ENCODE measurements around the gene COMMD2.
A peak's percentile ranks its signal among the peaks of the same experiment; 100 is the strongest.

Gene COMMD2

DNA sequence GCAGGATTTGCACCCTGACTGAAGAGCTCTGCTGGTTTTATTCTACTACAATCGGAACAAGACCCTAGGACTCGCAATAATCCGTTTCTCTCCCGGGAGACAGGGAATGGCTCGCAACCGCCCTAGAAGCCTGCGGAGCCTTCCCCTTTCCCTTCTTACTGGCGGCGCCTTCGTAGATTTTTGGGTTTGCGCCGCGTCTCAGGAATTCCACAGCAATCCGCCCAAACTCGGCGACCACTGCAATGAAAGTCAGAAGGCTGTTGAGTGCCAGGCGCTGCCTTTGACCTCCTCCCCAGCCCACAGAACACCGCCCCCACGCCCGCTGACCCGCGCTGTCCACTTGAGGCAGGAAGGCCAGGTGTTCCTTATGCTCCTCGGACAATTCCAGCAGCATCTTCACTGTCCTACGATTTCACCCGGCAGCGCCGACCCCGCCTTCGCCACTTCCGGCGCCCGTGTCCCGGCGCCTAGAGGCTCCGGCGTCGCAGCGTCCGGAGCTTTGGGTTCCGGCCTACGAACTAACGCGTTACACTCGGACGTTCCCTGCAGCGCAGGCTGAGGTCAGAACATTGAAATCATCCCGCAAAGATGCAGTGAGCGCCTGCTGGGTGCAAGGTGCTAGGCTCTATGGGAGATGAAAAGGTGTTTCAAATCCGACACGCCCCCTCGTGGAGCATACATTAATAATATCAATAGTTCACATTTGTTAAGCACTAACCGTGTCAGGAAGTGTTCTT is at the start of gene COMMD2:
Gene COMMD2 (minus strand): TSS at position 439 of the 737 bp plus-strand sequence. CDS start 45 bp downstream, at position 394.
- peak; percentile 95 to 98 for DNase-seq

GRCh38 chr3:149801639-149802038 is 49.4 kb upstream of the COMMD2 start:
- DNase-seq, result no peak

- no peak for DNase-seq
Observed at GRCh38 chr3:149801195-149801594, 48.9 kb upstream of the COMMD2 start.

- no peak for DNase-seq
Observed at GRCh38 chr3:149800693-149801092, 48.4 kb upstream of the COMMD2 start.

- DNase-seq, result no peak
Observed at GRCh38 chr3:149796026-149796425, 43.7 kb upstream of the COMMD2 start.

- peak; percentile 50 to 52 for DNase-seq
Observed at GRCh38 chr3:149792452-149793270, 40.4 kb upstream of the COMMD2 start, which contains the start of gene ANKUB1. ANKUB1 (minus strand) TSS chr3:149792554; CDS start chr3:149792366, 188 bp downstream.

DNA sequence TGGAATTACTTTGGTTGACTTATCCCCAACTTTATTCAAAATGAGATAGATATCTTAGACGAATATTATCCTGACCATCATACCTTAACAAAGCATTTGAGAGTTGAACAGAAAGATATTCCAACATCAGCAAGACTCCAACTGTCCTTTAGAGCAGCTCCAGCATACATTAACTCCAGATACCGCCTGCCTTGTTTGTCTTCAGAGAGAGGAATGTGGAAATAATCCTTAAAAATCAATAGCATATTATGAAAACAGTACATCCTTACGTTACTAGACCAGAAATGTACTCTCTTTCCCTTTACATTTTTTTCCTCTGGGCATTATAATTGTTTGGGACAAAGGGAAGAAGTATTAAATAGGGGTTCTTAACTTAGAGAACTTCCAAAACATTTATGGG is 38.4 kb upstream of the COMMD2 start:
- no peak for DNase-seq

- DNase-seq, result no peak
Observed at GRCh38 chr3:149790268-149790667, 38.0 kb upstream of the COMMD2 start.

DNA sequence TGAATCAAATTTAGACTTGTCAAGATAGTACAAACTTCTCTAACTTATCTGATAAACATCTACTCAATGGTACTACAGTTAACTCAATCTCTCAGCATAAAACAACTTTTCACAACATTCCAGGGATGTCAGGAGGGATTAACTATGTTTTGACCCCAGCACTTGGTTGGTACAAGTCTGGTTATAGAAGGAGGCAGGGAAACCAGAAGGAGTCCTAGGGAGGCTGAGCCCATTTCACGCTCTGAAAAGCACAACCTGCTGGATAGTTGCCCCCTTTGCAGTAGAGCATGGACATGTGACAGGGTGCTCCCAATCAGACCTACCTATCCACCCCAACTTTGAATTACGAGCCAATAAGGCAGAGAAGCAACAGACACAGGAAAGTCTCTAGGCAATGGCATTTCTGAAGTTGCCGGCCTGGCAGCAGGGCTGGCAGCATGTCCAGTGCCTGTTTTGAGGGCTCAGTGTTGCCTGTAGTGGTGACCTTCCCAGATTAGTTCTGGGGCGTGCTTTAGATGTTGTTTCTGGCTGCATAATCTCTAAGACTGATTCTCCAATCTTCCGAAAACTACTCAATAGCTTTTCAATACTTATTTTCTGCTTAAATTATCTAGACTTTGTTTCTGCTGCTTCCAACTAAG is 31.9 kb upstream of the COMMD2 start:
- DNase-seq, result no peak

GRCh38 chr3:149783576-149783975 is 31.3 kb upstream of the COMMD2 start:
- no peak for DNase-seq

GRCh38 chr3:149781741-149782140 is 29.5 kb upstream of the COMMD2 start:
- no peak for DNase-seq

- no peak for DNase-seq
Observed at GRCh38 chr3:149781211-149781610, 28.9 kb upstream of the COMMD2 start.

- no peak for DNase-seq
Observed at GRCh38 chr3:149777414-149778214, 25.3 kb upstream of the COMMD2 start.

DNA sequence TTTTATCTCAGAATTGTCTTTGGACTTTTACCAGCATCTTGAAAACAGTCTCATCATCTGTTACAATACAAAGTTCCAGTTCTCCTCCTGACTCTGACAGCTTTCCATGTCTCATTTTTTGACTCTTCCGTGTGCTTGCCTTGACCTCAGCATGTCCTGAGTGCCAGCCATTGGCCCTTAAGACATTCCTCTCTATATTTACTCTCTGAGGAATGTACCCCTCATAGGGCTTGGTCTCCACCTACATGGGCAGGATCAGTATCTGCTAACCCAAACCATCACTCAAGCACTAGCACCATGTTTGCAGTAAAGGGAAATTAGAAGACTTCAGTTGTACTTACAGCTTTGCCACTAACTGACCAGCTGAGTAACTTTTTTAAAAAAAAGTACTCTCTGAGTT is 23.9 kb upstream of the COMMD2 start:
- no peak for DNase-seq

- DNase-seq, result no peak
Observed at GRCh38 chr3:149772861-149773260, 20.6 kb upstream of the COMMD2 start.

DNA sequence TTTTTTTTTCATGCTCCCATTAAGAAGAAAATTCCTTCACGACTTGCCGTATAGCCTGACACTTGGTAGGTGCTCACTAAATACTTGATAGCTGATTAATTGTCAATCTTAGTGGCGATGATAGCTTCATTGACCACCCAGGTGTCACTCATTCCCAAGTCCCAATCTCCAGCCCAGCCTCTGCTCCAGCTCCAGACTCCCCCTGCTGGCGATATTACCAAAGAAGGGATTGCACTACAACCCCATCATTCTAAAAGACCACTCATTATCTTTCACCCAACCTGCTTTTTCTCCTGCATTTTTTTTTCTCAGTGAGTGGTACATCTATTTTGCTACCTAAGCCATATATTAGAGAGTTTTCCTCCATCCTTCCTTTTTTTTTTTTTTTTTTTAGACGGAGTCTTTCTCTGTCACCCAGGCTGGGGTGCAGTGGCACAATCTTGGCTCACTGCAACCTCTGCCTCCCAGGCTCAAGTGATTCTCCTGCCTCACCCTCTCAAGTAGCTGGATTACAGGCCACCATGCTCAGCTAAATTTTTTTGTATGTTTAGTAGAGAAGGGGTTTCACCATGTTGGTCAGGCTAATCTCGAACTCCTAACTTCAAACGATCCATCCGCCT is 19.5 kb upstream of the COMMD2 start:
- DNase-seq, result peak in 1 of 2 experiments; percentile 66

GRCh38 chr3:149770246-149770645 is 18.0 kb upstream of the COMMD2 start:
- no peak for DNase-seq

DNA sequence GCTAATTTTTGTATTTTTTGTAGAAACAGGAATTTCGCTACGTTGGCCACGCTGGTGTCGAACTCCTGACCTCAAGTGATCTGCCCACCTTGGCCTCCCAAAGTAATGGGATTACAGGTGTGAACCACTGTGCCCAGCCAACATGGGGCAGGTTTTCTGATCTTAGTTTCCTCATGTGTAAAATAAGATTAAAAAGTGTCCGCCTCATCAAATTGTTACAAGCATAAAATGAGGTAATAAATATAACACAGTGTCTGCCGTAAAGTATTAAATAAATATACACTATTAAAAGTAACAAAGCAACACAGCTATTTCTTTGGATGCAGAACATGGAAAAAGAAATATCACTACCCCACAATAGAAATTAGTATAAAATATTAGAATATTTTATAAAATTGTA is 16.4 kb upstream of the COMMD2 start:
- no peak for DNase-seq

- DNase-seq, result no peak
Observed at GRCh38 chr3:149767720-149768119, 15.4 kb upstream of the COMMD2 start.

GRCh38 chr3:149765762-149766334 is 13.6 kb upstream of the COMMD2 start:
- peak in 1 of 2 experiments; percentile 26 for DNase-seq

DNA sequence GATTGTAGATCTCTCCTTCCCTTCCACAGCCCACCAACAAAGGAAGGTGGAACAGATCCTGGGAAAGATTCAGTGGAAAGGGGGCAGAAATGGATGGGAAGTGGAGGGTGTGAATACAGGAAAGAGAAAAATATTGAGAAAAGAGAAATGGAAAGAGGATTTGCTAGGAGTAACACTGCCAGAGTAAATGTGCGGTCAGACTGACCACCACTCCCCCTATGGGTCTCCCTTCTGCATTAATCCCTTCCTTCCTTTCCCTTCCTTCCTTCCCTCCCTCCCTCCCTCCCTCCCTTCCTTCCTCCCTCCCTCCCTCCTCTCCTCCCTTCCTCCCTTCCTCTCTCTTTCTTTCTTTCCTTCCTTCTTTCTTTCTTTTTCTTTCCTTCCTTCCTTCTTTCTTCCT is 12.0 kb upstream of the COMMD2 start:
- no peak for DNase-seq

Data from NCI-H526 (cell line).